B cell (primary cell): ENCODE measurements around the gene PLCXD3. TPM values are rescaled to one million over a fixed set of nuclear protein-coding genes. Genes with fewer than 3 reads are reported as not detected.

ENCODE experiments used
- ATAC-seq: fragments of 200-7000 bp; cut with Tn5 transposase; one replicate; pipeline ENCODE4 v1.10.0; 2021; ENCODE audit warnings: low read depth, mild to moderate bottlenecking, moderate number of reproducible peaks, moderate library complexity
- CTCF ChIA-PET: fragments of 350-600 bp; sonication (Branson Sonifier 250); formaldehyde crosslinking; loops from one replicate; lab custom pipeline; 2021; ENCODE audit warnings: antibody characterized with exemption, inconsistent platforms; lab: Charles Lee
- POLR2A ChIA-PET: fragments of 350-600 bp; sonication (Branson Sonifier 250); formaldehyde crosslinking; loops from one replicate; lab custom pipeline; 2021; ENCODE audit warnings: antibody characterized with exemption; lab: Charles Lee
- DNase-seq: peaks from one replicate; pipeline ENCODE4 v3.0.0; 2013
- H2AFZ ChIP-seq: 2 replicates; pipeline ENCODE4 v1.6.1; 2012; ENCODE audit warnings: mild to moderate bottlenecking, low read depth, low read length; ENCODE audit not compliant: insufficient read depth, poor library complexity, severe bottlenecking
- H3K27ac ChIP-seq, 2 donors: 1 replicate in 1 of 2; 2 replicates in 1 of 2; pipeline ENCODE4 v1.5.1; 2012 to 2013; ENCODE audit warnings: low read length in 2 of 2, mild to moderate bottlenecking in 2 of 2, moderate library complexity in 1 of 2
- H3K27me3 ChIP-seq, 4 experiments: fragments of 200-600 bp in 1 of 4; sonication (generic) in 1 of 4; replicated peaks in 1 of 4; 1 replicate in 2 of 4; 2 replicates in 2 of 4; pipeline versions ENCODE4 v1.6.1 to v1.7.0; 2013 to 2016; ENCODE audit warnings: low read length in 3 of 4, mild to moderate bottlenecking in 2 of 4, mixed read lengths in 1 of 4, moderate library complexity in 1 of 4; ENCODE audit not compliant: insufficient read depth in 4 of 4, control insufficient read depth in 3 of 4; ENCODE audit errors: control extremely low read depth in 1 of 4
- H3K36me3 ChIP-seq, 2 experiments: replicated peaks in 1 of 2; 1 replicate in 1 of 2; 2 replicates in 1 of 2; pipeline versions ENCODE4 v1.6.1 to v1.7.1; 2013; ENCODE audit warnings: low read length in 1 of 2; ENCODE audit not compliant: insufficient read depth in 2 of 2, control insufficient read depth in 1 of 2; ENCODE audit errors: control extremely low read depth in 1 of 2, extremely low read depth in 1 of 2
- H3K4me1 ChIP-seq, 2 donors: fragments of 200-600 bp in 1 of 2; sonication (generic) in 1 of 2; 1 replicate in 1 of 2; 2 replicates in 1 of 2; pipeline versions ENCODE4 v1.5.1 to v1.6.1; 2013 to 2017; ENCODE audit warnings: low read length in 2 of 2; ENCODE audit not compliant: control insufficient read depth in 2 of 2, insufficient read depth in 2 of 2
- H3K4me2 ChIP-seq: replicated peaks from 2 replicates; pipeline ENCODE3; 2012; ENCODE audit warnings: mild to moderate bottlenecking, low read depth, low read length; ENCODE audit not compliant: poor library complexity, severe bottlenecking
- H3K4me3 ChIP-seq, 5 experiments: fragments of 200-600 bp in 1 of 5; sonication (generic) in 1 of 5; 1 replicate in 3 of 5; 2 replicates in 2 of 5; pipeline versions ENCODE4 v1.5.1 to v1.7.0; 2011 to 2016; ENCODE audit warnings: low read length in 4 of 5, mild to moderate bottlenecking in 4 of 5, low read depth in 2 of 5, control low read depth in 1 of 5, moderate library complexity in 1 of 5; ENCODE audit not compliant: insufficient read depth in 1 of 5; ENCODE audit errors: control extremely low read depth in 1 of 5, extremely low read depth in 1 of 5
- H3K79me2 ChIP-seq: fragments of 200-600 bp; sonication (generic); one replicate; pipeline ENCODE4 v1.6.0; 2016; ENCODE audit warnings: low read length; ENCODE audit not compliant: control insufficient read depth, insufficient read depth
- H3K9ac ChIP-seq: fragments of 200-600 bp; sonication (generic); 2 replicates; pipeline ENCODE4 v1.6.1; 2017; ENCODE audit warnings: mild to moderate bottlenecking, low read length, moderate library complexity
- H3K9me3 ChIP-seq, 3 donors: one replicate each; pipeline versions ENCODE4 v1.6.1 to v1.7.1; 2013; ENCODE audit warnings: low read length in 2 of 3; ENCODE audit not compliant: control insufficient read depth in 2 of 3, insufficient read depth in 1 of 3; ENCODE audit errors: control extremely low read depth in 1 of 3
- H4K20me1 ChIP-seq: 2 replicates; pipeline ENCODE4 v1.6.0; 2012; ENCODE audit warnings: mild to moderate bottlenecking, low read length; ENCODE audit not compliant: insufficient read depth, control insufficient read depth, poor library complexity, severe bottlenecking
- H3K27ac Mint-ChIP-seq: one replicate; pipeline ENCODE4 v1.8.0; 2021; ENCODE audit warnings: mixed read lengths
- H3K27me3 Mint-ChIP-seq: one replicate; pipeline ENCODE4 v1.8.0; 2021; ENCODE audit warnings: mixed read lengths
- H3K4me1 Mint-ChIP-seq: one replicate; pipeline ENCODE4 v1.8.0; 2021; ENCODE audit warnings: mixed read lengths
- H3K4me3 Mint-ChIP-seq: one replicate; pipeline ENCODE4 v1.8.0; 2021; ENCODE audit warnings: mixed read lengths
- H3K9me3 Mint-ChIP-seq: one replicate; pipeline ENCODE4 v1.8.0; 2022; ENCODE audit warnings: mixed read lengths; ENCODE audit not compliant: insufficient read depth
- EZH2 ChIP-seq: IDR thresholded peaks from 2 replicates; pipeline ENCODE4 v1.6.1; 2012; ENCODE audit warnings: borderline replicate concordance, low read depth, mild to moderate bottlenecking, moderate library complexity, low read length; ENCODE audit not compliant: insufficient read depth, poor library complexity, severe bottlenecking
- WGBS: methylation state at CpG from one replicate; pipeline ENCODE4 v1.1.5; 2013; ENCODE audit warnings: missing lambda C conversion rate; ENCODE audit not compliant: insufficient coverage; 5-methylcytosine and 5-hydroxymethylcytosine counted together
- intact Hi-C: fragments of 100-400 bp; cut with micrococcal nuclease; formaldehyde crosslinking; loops from one replicate; pipeline ENCODE4 v1.10.0; 2022
- polyA plus RNA-seq: library from polyadenylated mRNA; depleted of rRNA; stranded (reverse); fragments of >200 nt; gene quantifications from 2 replicates; pipeline ENCODE4 v1.2.3, GENCODE V29; 2012
- total RNA-seq, 2 donors: library from RNA; stranded (reverse); fragments of 120-200 nt in 1 of 2; gene quantifications; 1 replicate in 1 of 2; 2 replicates in 1 of 2; pipeline versions ENCODE4 v1.2.3 to v1.2.4, GENCODE V29; 2013 to 2022
- TF ChIP-seq, protein P1 (sequence below): fragments of 200-600 bp; IDR thresholded peaks from one replicate; pipeline ENCODE4 v1.8.0; 2022; ENCODE audit warnings: antibody characterized with exemption, mild to moderate bottlenecking

PLCXD3 gene
- total and polyA plus RNA-seq, 2 donors (not counting 1 experiment from before 2014, with no cell fraction given): not detected

DNA sequence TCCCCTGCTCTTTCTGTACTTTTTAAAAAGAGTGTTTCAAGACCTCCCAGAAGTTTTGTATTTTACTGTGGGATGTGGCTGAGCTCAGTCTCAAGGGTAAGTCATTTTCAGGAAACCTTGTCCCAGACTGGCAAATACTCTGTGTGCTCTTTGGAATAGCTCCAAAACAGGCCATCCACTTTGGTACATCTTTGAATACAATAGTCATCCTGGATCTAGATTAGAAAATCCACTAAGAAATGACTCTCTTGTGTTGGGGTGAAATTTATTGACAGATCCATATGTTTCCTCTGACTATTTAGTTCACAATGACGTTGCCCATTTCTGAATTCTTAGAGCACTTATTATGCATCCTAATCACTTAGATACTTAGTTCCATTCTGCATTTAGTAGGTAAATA lies 95.2 kb downstream of the PLCXD3 start:
- H3K4me3 Mint-ChIP-seq: no peak overlapping the region
- no peak for DNase-seq
- ChIA-PET POLR2A (no interaction called here), CTCF (no interaction called here)
- no peaks in the 10 kb centered on the region for H3K27me3 Mint-ChIP-seq
- H3K27me3 ChIP-seq: no peaks in the 10 kb centered on the region
- H3K9ac ChIP-seq: no peak overlapping the region
- H3K27ac Mint-ChIP-seq: no peak overlapping the region
- H3K9me3 ChIP-seq: peaks cover 0 to 2% (median 0%) of the 10 kb centered on the region in 3 donors
- no peaks in the 10 kb centered on the region for H4K20me1 ChIP-seq
- no peak overlapping the region for H3K27ac ChIP-seq
- no CpG with 5 or more reads among the region's 1 CpG for WGBS
- TF ChIP-seq EZH2: no peak
- TF ChIP-seq, protein P1, sequence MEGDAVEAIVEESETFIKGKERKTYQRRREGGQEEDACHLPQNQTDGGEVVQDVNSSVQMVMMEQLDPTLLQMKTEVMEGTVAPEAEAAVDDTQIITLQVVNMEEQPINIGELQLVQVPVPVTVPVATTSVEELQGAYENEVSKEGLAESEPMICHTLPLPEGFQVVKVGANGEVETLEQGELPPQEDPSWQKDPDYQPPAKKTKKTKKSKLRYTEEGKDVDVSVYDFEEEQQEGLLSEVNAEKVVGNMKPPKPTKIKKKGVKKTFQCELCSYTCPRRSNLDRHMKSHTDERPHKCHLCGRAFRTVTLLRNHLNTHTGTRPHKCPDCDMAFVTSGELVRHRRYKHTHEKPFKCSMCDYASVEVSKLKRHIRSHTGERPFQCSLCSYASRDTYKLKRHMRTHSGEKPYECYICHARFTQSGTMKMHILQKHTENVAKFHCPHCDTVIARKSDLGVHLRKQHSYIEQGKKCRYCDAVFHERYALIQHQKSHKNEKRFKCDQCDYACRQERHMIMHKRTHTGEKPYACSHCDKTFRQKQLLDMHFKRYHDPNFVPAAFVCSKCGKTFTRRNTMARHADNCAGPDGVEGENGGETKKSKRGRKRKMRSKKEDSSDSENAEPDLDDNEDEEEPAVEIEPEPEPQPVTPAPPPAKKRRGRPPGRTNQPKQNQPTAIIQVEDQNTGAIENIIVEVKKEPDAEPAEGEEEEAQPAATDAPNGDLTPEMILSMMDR: no peak
- intact Hi-C loops: no loop called here
- ATAC-seq: no peak
- H2AFZ ChIP-seq: no peak overlapping the region
- H3K4me2 ChIP-seq: no peak overlapping the region
- H3K4me1 Mint-ChIP-seq: no peaks in the 10 kb centered on the region
- no peak overlapping the region for H3K4me3 ChIP-seq
- no peaks in the 10 kb centered on the region for H3K36me3 ChIP-seq
- no peaks in the 10 kb centered on the region for H3K4me1 ChIP-seq
- H3K79me2 ChIP-seq: no peaks in the 10 kb centered on the region
- no peaks in the 10 kb centered on the region for H3K9me3 Mint-ChIP-seq

DNA sequence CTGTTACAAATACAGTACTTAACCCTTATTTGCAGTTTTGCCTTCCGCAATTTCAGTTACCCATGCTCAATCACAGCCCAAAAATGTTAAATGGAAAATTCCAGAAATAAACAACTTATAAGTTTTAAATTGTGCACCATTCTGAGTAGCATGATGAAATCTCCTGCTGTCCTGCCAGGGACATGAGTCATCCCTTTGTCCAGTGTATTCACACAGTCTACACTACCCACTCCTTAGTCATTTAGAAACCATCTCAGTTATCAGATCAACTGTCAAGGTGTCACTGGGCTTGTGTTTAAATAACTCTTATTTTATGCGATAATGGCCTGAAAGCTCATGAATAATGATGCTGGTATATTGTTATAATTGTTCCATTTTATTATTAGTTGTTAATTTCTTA lies 95.8 kb downstream of the PLCXD3 start:
- H3K9ac ChIP-seq: no peak overlapping the region
- no peak overlapping the region for H3K4me3 ChIP-seq
- intact Hi-C loops: no loop called here
- no CpG with 5 or more reads among the region's 2 CpGs for WGBS
- H3K27ac Mint-ChIP-seq: no peak overlapping the region
- H3K9me3 Mint-ChIP-seq: no peaks in the 10 kb centered on the region
- H3K4me1 Mint-ChIP-seq: no peaks in the 10 kb centered on the region
- H3K27me3 Mint-ChIP-seq: no peaks in the 10 kb centered on the region
- H3K9me3 ChIP-seq: peaks cover 0 to 3% (median 0%) of the 10 kb centered on the region in 3 donors
- H4K20me1 ChIP-seq: no peaks in the 10 kb centered on the region
- H2AFZ ChIP-seq: no peak overlapping the region
- ChIA-PET CTCF (no interaction called here), POLR2A (no interaction called here)
- H3K4me2 ChIP-seq: no peak overlapping the region
- no peaks in the 10 kb centered on the region for H3K27me3 ChIP-seq
- ATAC-seq: no peak
- no peaks in the 10 kb centered on the region for H3K79me2 ChIP-seq
- H3K4me3 Mint-ChIP-seq: no peak overlapping the region
- H3K27ac ChIP-seq: no peak overlapping the region
- DNase-seq: no peak
- TF ChIP-seq EZH2: no peak
- TF ChIP-seq, protein P1: no peak
- H3K4me1 ChIP-seq: no peaks in the 10 kb centered on the region
- no peaks in the 10 kb centered on the region for H3K36me3 ChIP-seq
